ENCODE results near the gene SPEG. TPM values are rescaled to one million over a fixed set of nuclear protein-coding genes. Genes with fewer than 3 reads are reported as not detected.

Gene SPEG
- total and polyA plus RNA-seq, 2 of the 8 experiments (the other 6 are each of a cell fraction or from before 2014, with no cell fraction given) = 19.9 to 32.0 TPM

DNA sequence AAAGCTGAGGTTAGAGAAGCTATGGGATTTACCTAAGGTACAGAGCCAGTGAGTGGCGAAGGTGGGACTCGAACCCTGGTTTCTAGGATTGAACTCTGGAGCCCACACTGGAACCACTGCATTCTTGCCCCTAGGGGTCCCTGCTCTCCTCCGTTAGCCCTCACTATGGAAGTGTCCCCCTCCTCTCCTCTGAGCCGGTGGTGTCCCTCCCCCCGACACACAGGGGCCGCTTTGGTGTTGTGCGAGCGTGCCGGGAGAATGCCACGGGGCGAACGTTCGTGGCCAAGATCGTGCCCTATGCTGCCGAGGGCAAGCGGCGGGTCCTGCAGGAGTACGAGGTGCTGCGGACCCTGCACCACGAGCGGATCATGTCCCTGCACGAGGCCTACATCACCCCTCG, 55.5 kb downstream of the SPEG start:
- POLR2A ChIA-PET (ENCODE audit: partially characterized antibody) = interaction anchor here (1.0 to 19.9 kb wide), 10 partner anchors 9 to 62 kb away, joined by 3 to 216 read pairs (median 4); partner anchors contain the start of genes ASIC4 and GMPPA
- H3K79me2 ChIP-seq (ENCODE audit: control insufficient read depth in 1 of 2, insufficient read depth in 2 of 2, low read length in 2 of 2) = no peaks in the 10 kb centered on the region
- FAIRE-seq = no peak
- TF ChIP-seq RAD21 (IDR thresholded peaks at IDR 0.05 in 1 of 2, conservative IDR thresholded peaks at IDR 0.05 in 1 of 2; ENCODE audit: low read depth in 2 of 2, low read length in 2 of 2) (peak; percentile 32 to 52), POLR2AphosphoS5 (IDR thresholded peaks at IDR 0.05; ENCODE audit: low read depth, low read length) (no peak), SP2 (IDR thresholded peaks at IDR 0.05; ENCODE audit: low read length) (no peak), HDAC2 (IDR thresholded peaks at IDR 0.05; ENCODE audit: borderline replicate concordance in 1 of 2, low read depth in 2 of 2, low read length in 2 of 2) (no peak), YY1 (IDR thresholded peaks at IDR 0.05; ENCODE audit: low read depth, low read length) (no peak), TEAD4 (IDR thresholded peaks at IDR 0.05; ENCODE audit: low read depth, low read length) (peak; percentile 98), GTF2F1 (IDR thresholded peaks at IDR 0.05; ENCODE audit: borderline replicate concordance, low read depth, low read length) (no peak), BACH1 (IDR thresholded peaks at IDR 0.05; ENCODE audit: low read length) (no peak), ZNF274 (IDR thresholded peaks at IDR 0.05; ENCODE audit: borderline replicate concordance, extremely low read depth, low read length) (no peak), RFX5 (IDR thresholded peaks at IDR 0.05; ENCODE audit: borderline replicate concordance, low read depth, low read length) (no peak), JUN (IDR thresholded peaks at IDR 0.05; ENCODE audit: low read depth, low read length) (no peak), SP1 (IDR thresholded peaks at IDR 0.05; ENCODE audit: low read depth, low read length) (no peak), BRCA1 (IDR thresholded peaks at IDR 0.05; ENCODE audit: low read depth, low read length) (no peak), EP300 (IDR thresholded peaks at IDR 0.05; ENCODE audit: borderline replicate concordance in 1 of 2, low read depth in 2 of 2, low read length in 2 of 2) (no peak), ASH2L (IDR thresholded peaks at IDR 0.05; ENCODE audit: low read length) (no peak)

More for the DNA sequence above, 55.5 kb downstream of the SPEG start:
- H3K4me1 ChIP-seq (replicated peaks in 1 of 4; ENCODE audit: control insufficient read depth in 3 of 4, insufficient read depth in 4 of 4, low read length in 3 of 4) = peaks cover 6 to 30% (median 22%) of the 10 kb centered on the region in 4 experiments
- no peak for DNase-seq (ENCODE audit: low read depth in 1 of 2, low spot score in 2 of 2)
- no peak overlapping the region for H3K4me2 ChIP-seq (ENCODE audit: insufficient read depth in 1 of 2, low read depth in 2 of 2, low read length in 2 of 2)
- H4K20me1 ChIP-seq (replicated peaks in 1 of 2; ENCODE audit: control insufficient read depth in 1 of 2, insufficient read depth in 2 of 2, low read length in 2 of 2) = no peaks in the 10 kb centered on the region
- H2BK20ac ChIP-seq (ENCODE audit: low read length) = no peak overlapping the region
- no peaks in the 10 kb centered on the region for H3K23me2 ChIP-seq (ENCODE audit: low read depth, low read length)
- no peak overlapping the region for H2BK5ac ChIP-seq (ENCODE audit: low read depth, low read length)
- H3K9me3 ChIP-seq (ENCODE audit: insufficient read depth in 2 of 2, low read depth in 1 of 2, low read length in 1 of 2) = no peaks in the 10 kb centered on the region
- no peak overlapping the region for H4K8ac ChIP-seq (ENCODE audit: extremely low read depth, insufficient read depth, low read length)
- no peak overlapping the region for H2AFZ ChIP-seq (ENCODE audit: low read length)
- no peak overlapping the region for H2BK15ac ChIP-seq (ENCODE audit: low read length)
- H2AK5ac ChIP-seq (ENCODE audit: low read depth, low read length) = no peak overlapping the region
- H2BK12ac ChIP-seq (ENCODE audit: low read depth, low read length) = no peak overlapping the region
- H3K27me3 ChIP-seq (replicated peaks in 1 of 4; ENCODE audit: control insufficient read depth in 3 of 4, extremely low read depth in 1 of 4, insufficient read depth in 3 of 4, low read length in 3 of 4) = peaks cover 6 to 32% (median 21%) of the 10 kb centered on the region in 4 experiments
- no peak overlapping the region for H3K23ac ChIP-seq (ENCODE audit: insufficient read length)
- no peak overlapping the region for H4K91ac ChIP-seq (replicated peaks; ENCODE audit: insufficient read length, low read length)
- H3K4me3 ChIP-seq (ENCODE audit: extremely low read depth in 1 of 4, insufficient read depth in 2 of 4, low read depth in 3 of 4, low read length in 4 of 4) = no peak overlapping the region
- H3K79me1 ChIP-seq (ENCODE audit: low read depth, low read length) = no peaks in the 10 kb centered on the region
- H3K9ac ChIP-seq (replicated peaks in 1 of 4; ENCODE audit: extremely low read depth in 1 of 4, low read depth in 3 of 4, low read length in 3 of 4) = no peak overlapping the region
- H2BK120ac ChIP-seq (replicated peaks; ENCODE audit: low read depth, low read length) = no peak overlapping the region
- H3K14ac ChIP-seq (ENCODE audit: insufficient read length) = no peak overlapping the region
- WGBS, 2 experiments (ENCODE audit: extremely low coverage in 1 of 2, insufficient coverage in 1 of 2, insufficient read length in 1 of 2, insufficient replicate concordance in 2 of 2, low coverage in 1 of 2, low lambda C conversion rate in 2 of 2, missing lambda C conversion rate in 1 of 2) = 92% methylated on average over 23 of the region's 23 CpGs; no CpG with 5 or more reads in 1 of the 2 experiments
- no peak overlapping the region for H3K27ac ChIP-seq (ENCODE audit: low read depth, low read length)
- H4K5ac ChIP-seq (ENCODE audit: insufficient read length, low read depth, low read length) = no peak overlapping the region
- CTCF ChIA-PET (ENCODE audit: partially characterized antibody) = interaction anchor here (1.2 to 113.1 kb wide), 4 partner anchors 1 to 94 kb away, joined by 3 to 7248 read pairs (median 3642); partner anchors contain the start of genes ASIC4, CHPF, DES and GMPPA
- H3K4ac ChIP-seq (replicated peaks; ENCODE audit: insufficient read length, low read depth, low read length) = no peak overlapping the region
- H3K18ac ChIP-seq (ENCODE audit: extremely low read depth, low read length) = no peak overlapping the region
- H3K36me3 ChIP-seq (ENCODE audit: control insufficient read depth in 2 of 4, insufficient read depth in 4 of 4, low read length in 3 of 4) = no peaks in the 10 kb centered on the region
- no peak overlapping the region for H3K56ac ChIP-seq (replicated peaks; ENCODE audit: insufficient read length, low read depth, low read length)
